GM12878 (cell line): ENCODE results near the gene CACFD1.

Source experiments
- BACH1 ChIP-seq: fragments of 450-650 bp; IDR thresholded peaks from 2 replicates; pipeline ENCODE4 v1.6.1; 2017; ENCODE audit warnings: mild to moderate bottlenecking, borderline replicate concordance
- BCL3 ChIP-seq: IDR thresholded peaks from 2 replicates; pipeline ENCODE4 v1.6.1; 2011; ENCODE audit warnings: borderline replicate concordance, low read depth, mild to moderate bottlenecking, moderate library complexity, low read length; ENCODE audit not compliant: insufficient read depth, poor library complexity, severe bottlenecking
- CEBPB ChIP-seq, 2 experiments: fragments of 150-350 bp in 1 of 2; IDR thresholded peaks; 2 replicates each; pipeline ENCODE4 v1.6.1; 2012 to 2014; ENCODE audit warnings: low read depth in 2 of 2, low read length in 2 of 2, borderline replicate concordance in 1 of 2, inconsistent platforms in 1 of 2
- CTCF ChIP-seq, 3 experiments: IDR thresholded peaks in 2 of 3; conservative IDR thresholded peaks in 1 of 3; 2 replicates each; pipeline ENCODE4 v1.5.1; 2011; ENCODE audit warnings: low read depth in 3 of 3, low read length in 3 of 3, mild to moderate bottlenecking in 3 of 3, control low read depth in 2 of 3, moderate library complexity in 2 of 3, inconsistent platforms in 1 of 3, mixed read lengths in 1 of 3; ENCODE audit not compliant: control insufficient read depth in 2 of 3, insufficient read depth in 1 of 3; ENCODE audit errors: extremely low read depth in 1 of 3
- ELK1 ChIP-seq: IDR thresholded peaks from 2 replicates; pipeline ENCODE4 v1.6.1; 2012; ENCODE audit warnings: low read depth, low read length, improper control_type of control experiment
- NFYA ChIP-seq: IDR thresholded peaks from 2 replicates; pipeline ENCODE4 v1.6.1; 2011; ENCODE audit warnings: low read depth, mild to moderate bottlenecking, low read length, improper control_type of control experiment, borderline replicate concordance
- NFYB ChIP-seq: IDR thresholded peaks from 2 replicates; pipeline ENCODE4 v1.6.1; 2011; ENCODE audit warnings: low read depth, mild to moderate bottlenecking, low read length, improper control_type of control experiment, moderate library complexity; ENCODE audit not compliant: insufficient read depth
- NR2C2 ChIP-seq: IDR thresholded peaks from 2 replicates; pipeline ENCODE4 v1.6.1; 2011; ENCODE audit warnings: borderline replicate concordance, low read depth; ENCODE audit not compliant: control insufficient read depth, insufficient read length
- POLR2AphosphoS5 ChIP-seq: IDR thresholded peaks from 2 replicates; pipeline ENCODE4 v1.6.1; 2011; ENCODE audit warnings: mild to moderate bottlenecking, low read length, inconsistent platforms
- RFX5 ChIP-seq: IDR thresholded peaks from 2 replicates; pipeline ENCODE4 v1.6.1; 2011; ENCODE audit warnings: low read depth, low read length, improper control_type of control experiment
- SIX5 ChIP-seq: IDR thresholded peaks from 2 replicates; pipeline ENCODE4 v1.6.1; 2011; ENCODE audit warnings: mild to moderate bottlenecking, low read depth, low read length, moderate library complexity; ENCODE audit not compliant: severe bottlenecking
- TF ChIP-seq, protein P1 (sequence below): fragments of 450-650 bp; IDR thresholded peaks from 2 replicates; pipeline ENCODE4 v1.6.1; 2017; ENCODE audit warnings: mild to moderate bottlenecking

GRCh38 chr9:133417541-133418461 is 42.0 kb upstream of the CACFD1 start, which contains the start of gene REXO4:
- TF ChIP-seq BCL3 = peak; percentile 72
- no peak for TF ChIP-seq NFYA
- TF ChIP-seq SIX5 = peak; percentile 66
- TF ChIP-seq POLR2AphosphoS5 = peak; percentile 74
- TF ChIP-seq NFYB = no peak
- TF ChIP-seq, protein P1, sequence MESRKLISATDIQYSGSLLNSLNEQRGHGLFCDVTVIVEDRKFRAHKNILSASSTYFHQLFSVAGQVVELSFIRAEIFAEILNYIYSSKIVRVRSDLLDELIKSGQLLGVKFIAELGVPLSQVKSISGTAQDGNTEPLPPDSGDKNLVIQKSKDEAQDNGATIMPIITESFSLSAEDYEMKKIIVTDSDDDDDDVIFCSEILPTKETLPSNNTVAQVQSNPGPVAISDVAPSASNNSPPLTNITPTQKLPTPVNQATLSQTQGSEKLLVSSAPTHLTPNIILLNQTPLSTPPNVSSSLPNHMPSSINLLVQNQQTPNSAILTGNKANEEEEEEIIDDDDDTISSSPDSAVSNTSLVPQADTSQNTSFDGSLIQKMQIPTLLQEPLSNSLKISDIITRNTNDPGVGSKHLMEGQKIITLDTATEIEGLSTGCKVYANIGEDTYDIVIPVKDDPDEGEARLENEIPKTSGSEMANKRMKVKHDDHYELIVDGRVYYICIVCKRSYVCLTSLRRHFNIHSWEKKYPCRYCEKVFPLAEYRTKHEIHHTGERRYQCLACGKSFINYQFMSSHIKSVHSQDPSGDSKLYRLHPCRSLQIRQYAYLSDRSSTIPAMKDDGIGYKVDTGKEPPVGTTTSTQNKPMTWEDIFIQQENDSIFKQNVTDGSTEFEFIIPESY = no peak
- TF ChIP-seq RFX5 = no peak
- TF ChIP-seq BACH1 = peak; percentile 63
- TF ChIP-seq ELK1 = 0 out of 2 replicates have a peak, but pooled peaks have one; percentile 61
- TF ChIP-seq NR2C2 = no peak
- TF ChIP-seq CEBPB (IDR thresholded peaks at IDR 0.05; ENCODE audit: borderline replicate concordance in 1 of 2, low read depth in 2 of 2, low read length in 2 of 2) = no peak
- TF ChIP-seq CTCF (IDR thresholded peaks at IDR 0.05 in 2 of 3, conservative IDR thresholded peaks at IDR 0.05 in 1 of 3; ENCODE audit: control insufficient read depth in 2 of 3, extremely low read depth in 1 of 3, insufficient read depth in 1 of 3, low read depth in 3 of 3, low read length in 3 of 3) = no peak
